Panc1 (cell line): ENCODE measurements around the gene TEX28. TPM values are rescaled to one million over a fixed set of nuclear protein-coding genes. Genes with fewer than 3 reads are reported as not detected.

Experiments
- ATAC-seq: fragments of 200-7000 bp; cut with Tn5 transposase; 2 replicates; pipeline ENCODE4 v1.9.1; 2020; ENCODE audit warnings: mild to moderate bottlenecking, moderate library complexity
- BruUV-seq: library from RNA; stranded (reverse); fragments of 400-500 nt; replicated peaks from 2 replicates; lab custom pipeline; 2021; lab: Mats Ljungman, UMichigan
- CTCF ChIA-PET: fragments of 300-600 bp; sonication (Branson Sonifier 250); formaldehyde crosslinking; loops from one replicate; lab custom pipeline; 2022; ENCODE audit warnings: antibody characterized with exemption; lab: Charles Lee
- POLR2A ChIA-PET: fragments of 300-600 bp; sonication (Branson Sonifier 250); formaldehyde crosslinking; loops from one replicate; lab custom pipeline; 2022; ENCODE audit warnings: antibody characterized with exemption; lab: Charles Lee
- DNase-seq: peaks from one replicate; pipeline ENCODE4 v3.0.0-alpha.2; 2010; ENCODE audit warnings: low read depth, low spot score
- H3K27ac ChIP-seq: 2 replicates; pipeline ENCODE4 v1.5.1; 2011; ENCODE audit warnings: mild to moderate bottlenecking, low read length, inconsistent platforms
- H3K27me3 ChIP-seq: fragments of 200-500 bp; sonication (Bioruptor generic); 2 replicates; pipeline ENCODE4 v1.6.0; 2014; ENCODE audit warnings: low read length, inconsistent platforms; ENCODE audit not compliant: control insufficient read depth, insufficient read depth
- H3K36me3 ChIP-seq: fragments of 200-500 bp; sonication (Bioruptor generic); 2 replicates; pipeline ENCODE4 v1.5.1; 2014; ENCODE audit warnings: inconsistent platforms, mild to moderate bottlenecking, low read length, moderate library complexity; ENCODE audit not compliant: control insufficient read depth, insufficient read depth
- H3K4me1 ChIP-seq: 2 replicates; pipeline ENCODE4 v1.5.1; 2011; ENCODE audit warnings: inconsistent platforms, mild to moderate bottlenecking, low read length, moderate library complexity; ENCODE audit not compliant: control insufficient read depth, insufficient read depth
- H3K4me3 ChIP-seq, 2 experiments: 2 replicates each; pipeline ENCODE4 v1.5.1; 2011 to 2012; ENCODE audit warnings: low read depth in 2 of 2, low read length in 2 of 2, mild to moderate bottlenecking in 2 of 2, inconsistent platforms in 1 of 2, moderate library complexity in 1 of 2
- H3K9me3 ChIP-seq: fragments of 200-500 bp; sonication (Bioruptor generic); 2 replicates; pipeline ENCODE4 v1.5.1; 2014; ENCODE audit warnings: low read depth, mild to moderate bottlenecking, inconsistent platforms, low read length, moderate library complexity; ENCODE audit not compliant: control insufficient read depth, insufficient read depth
- POLR2AphosphoS5 ChIP-seq: IDR thresholded peaks from 2 replicates; pipeline ENCODE4 v1.6.1; 2012; ENCODE audit warnings: mild to moderate bottlenecking, low read depth, low read length, moderate library complexity
- SIN3A ChIP-seq: IDR thresholded peaks from 2 replicates; pipeline ENCODE4 v1.6.1; 2012; ENCODE audit warnings: low read depth, mild to moderate bottlenecking, low read length, moderate library complexity, borderline replicate concordance; ENCODE audit not compliant: insufficient read depth
- TCF7L2 ChIP-seq: IDR thresholded peaks from 2 replicates; pipeline ENCODE4 v1.6.1; 2011; ENCODE audit warnings: mild to moderate bottlenecking, low read depth, low read length, inconsistent platforms
- in situ Hi-C: cut with HindIII; loops from 2 replicates; pipeline ENCODE4 v1.10.0; 2016; ENCODE audit warnings: low sequenced_read_pairs, low pct_unique_long_range_greater_than_20kb
- intact Hi-C: fragments of 100-400 bp; cut with micrococcal nuclease; formaldehyde crosslinking; loops from one replicate; pipeline ENCODE4 v1.10.0; 2022; ENCODE audit not compliant: unreplicated experiment
- total RNA-seq: library from RNA; stranded (reverse); gene quantifications from one replicate; pipeline ENCODE4 v1.2.1, GENCODE V29; 2021; ENCODE audit not compliant: unreplicated experiment
- TF ChIP-seq, protein P1 (sequence below): fragments of 450-650 bp; IDR thresholded peaks from 2 replicates; pipeline ENCODE4 v1.5.1; 2017; ENCODE audit warnings: mild to moderate bottlenecking
- TF ChIP-seq, protein P2 (sequence below), 2 experiments: IDR thresholded peaks; 2 replicates each; pipeline ENCODE4 v1.6.1; 2011 to 2012; ENCODE audit warnings: low read depth in 2 of 2, control low read depth in 1 of 2, low read length in 1 of 2, mild to moderate bottlenecking in 1 of 2, moderate library complexity in 1 of 2; ENCODE audit not compliant: insufficient read depth in 1 of 2

The TEX28 gene
- total RNA-seq, 1 experiment from 2014 or later, result not detected

GRCh38 chrX:154310616-154311536 lies 16.0 kb upstream of the TEX28 start:
- H3K4me1 ChIP-seq, result no peaks in the 10 kb centered on the region
- H3K27ac ChIP-seq, result no peak overlapping the region
- TF ChIP-seq SIN3A, result no peak
- TF ChIP-seq, protein P1, sequence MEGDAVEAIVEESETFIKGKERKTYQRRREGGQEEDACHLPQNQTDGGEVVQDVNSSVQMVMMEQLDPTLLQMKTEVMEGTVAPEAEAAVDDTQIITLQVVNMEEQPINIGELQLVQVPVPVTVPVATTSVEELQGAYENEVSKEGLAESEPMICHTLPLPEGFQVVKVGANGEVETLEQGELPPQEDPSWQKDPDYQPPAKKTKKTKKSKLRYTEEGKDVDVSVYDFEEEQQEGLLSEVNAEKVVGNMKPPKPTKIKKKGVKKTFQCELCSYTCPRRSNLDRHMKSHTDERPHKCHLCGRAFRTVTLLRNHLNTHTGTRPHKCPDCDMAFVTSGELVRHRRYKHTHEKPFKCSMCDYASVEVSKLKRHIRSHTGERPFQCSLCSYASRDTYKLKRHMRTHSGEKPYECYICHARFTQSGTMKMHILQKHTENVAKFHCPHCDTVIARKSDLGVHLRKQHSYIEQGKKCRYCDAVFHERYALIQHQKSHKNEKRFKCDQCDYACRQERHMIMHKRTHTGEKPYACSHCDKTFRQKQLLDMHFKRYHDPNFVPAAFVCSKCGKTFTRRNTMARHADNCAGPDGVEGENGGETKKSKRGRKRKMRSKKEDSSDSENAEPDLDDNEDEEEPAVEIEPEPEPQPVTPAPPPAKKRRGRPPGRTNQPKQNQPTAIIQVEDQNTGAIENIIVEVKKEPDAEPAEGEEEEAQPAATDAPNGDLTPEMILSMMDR, result no peak
- TF ChIP-seq TCF7L2, result no peak
- no peak for TF ChIP-seq POLR2AphosphoS5
- TF ChIP-seq, protein P2, sequence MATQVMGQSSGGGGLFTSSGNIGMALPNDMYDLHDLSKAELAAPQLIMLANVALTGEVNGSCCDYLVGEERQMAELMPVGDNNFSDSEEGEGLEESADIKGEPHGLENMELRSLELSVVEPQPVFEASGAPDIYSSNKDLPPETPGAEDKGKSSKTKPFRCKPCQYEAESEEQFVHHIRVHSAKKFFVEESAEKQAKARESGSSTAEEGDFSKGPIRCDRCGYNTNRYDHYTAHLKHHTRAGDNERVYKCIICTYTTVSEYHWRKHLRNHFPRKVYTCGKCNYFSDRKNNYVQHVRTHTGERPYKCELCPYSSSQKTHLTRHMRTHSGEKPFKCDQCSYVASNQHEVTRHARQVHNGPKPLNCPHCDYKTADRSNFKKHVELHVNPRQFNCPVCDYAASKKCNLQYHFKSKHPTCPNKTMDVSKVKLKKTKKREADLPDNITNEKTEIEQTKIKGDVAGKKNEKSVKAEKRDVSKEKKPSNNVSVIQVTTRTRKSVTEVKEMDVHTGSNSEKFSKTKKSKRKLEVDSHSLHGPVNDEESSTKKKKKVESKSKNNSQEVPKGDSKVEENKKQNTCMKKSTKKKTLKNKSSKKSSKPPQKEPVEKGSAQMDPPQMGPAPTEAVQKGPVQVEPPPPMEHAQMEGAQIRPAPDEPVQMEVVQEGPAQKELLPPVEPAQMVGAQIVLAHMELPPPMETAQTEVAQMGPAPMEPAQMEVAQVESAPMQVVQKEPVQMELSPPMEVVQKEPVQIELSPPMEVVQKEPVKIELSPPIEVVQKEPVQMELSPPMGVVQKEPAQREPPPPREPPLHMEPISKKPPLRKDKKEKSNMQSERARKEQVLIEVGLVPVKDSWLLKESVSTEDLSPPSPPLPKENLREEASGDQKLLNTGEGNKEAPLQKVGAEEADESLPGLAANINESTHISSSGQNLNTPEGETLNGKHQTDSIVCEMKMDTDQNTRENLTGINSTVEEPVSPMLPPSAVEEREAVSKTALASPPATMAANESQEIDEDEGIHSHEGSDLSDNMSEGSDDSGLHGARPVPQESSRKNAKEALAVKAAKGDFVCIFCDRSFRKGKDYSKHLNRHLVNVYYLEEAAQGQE (IDR thresholded peaks at IDR 0.05; ENCODE audit: insufficient read depth in 1 of 2, low read depth in 2 of 2, low read length in 1 of 2), result no peak
- in situ Hi-C loops (no loop called here), intact Hi-C loops (no loop called here)
- H3K27me3 ChIP-seq, result no peaks in the 10 kb centered on the region
- CTCF ChIA-PET, result no interaction called here
- POLR2A ChIA-PET, result interaction anchor here (0.5 to 0.6 kb wide), 2 partner anchors 8 to 425 kb away, joined by 6 to 7 read pairs; partner anchors contain the start of gene L1CAM
- ATAC-seq (no peak), DNase-seq (no peak)
- BruUV-seq, result no TSS peak
- no peaks in the 10 kb centered on the region for H3K9me3 ChIP-seq
- H3K36me3 ChIP-seq, result no peaks in the 10 kb centered on the region
- H3K4me3 ChIP-seq, result no peak overlapping the region

DNA sequence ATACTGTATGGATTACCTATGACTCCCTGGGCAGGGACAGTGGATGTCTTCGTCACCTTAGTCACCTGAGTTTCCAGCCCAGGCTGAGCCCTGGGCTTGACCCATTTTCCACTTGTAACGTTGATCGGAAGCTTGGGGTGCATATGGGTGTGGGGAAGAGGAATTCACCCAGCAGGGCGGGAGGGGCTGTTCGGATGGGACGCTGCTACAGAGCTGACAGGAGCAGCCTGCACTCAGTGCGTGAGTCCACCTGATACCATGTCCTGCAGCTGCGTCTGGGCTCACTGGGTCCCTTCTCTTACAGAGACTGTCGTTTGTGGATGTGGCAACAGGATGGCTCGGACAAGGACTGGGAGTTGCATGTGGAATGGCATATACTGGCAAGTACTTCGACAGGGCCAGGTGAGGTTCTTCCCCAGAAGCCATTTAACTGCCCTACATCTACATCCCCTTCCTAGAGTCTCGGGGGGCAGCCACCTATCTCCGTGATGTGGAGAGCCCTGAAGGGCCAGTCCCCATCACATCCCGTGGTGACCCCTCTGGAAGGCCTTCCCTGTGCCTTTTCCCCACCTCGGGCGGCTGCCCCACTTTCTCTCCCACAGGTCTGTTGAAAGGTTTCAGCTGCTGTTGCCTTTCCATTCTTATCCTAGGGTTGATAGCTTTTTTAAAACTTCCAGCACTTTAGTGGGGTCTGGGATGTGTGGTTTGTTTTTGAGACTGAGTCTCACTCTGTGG lies 14.3 kb upstream of the TEX28 start:
- Histone ChIP-seq H3K9me3 (no peaks in the 10 kb centered on the region), H3K27ac (no peak overlapping the region), H3K36me3 (no peaks in the 10 kb centered on the region), H3K4me3 (no peak overlapping the region), H3K4me1 (no peaks in the 10 kb centered on the region), H3K27me3 (no peaks in the 10 kb centered on the region)
- intact Hi-C loops, result no loop called here
- in situ Hi-C loops, result no loop called here
- POLR2A ChIA-PET, result no interaction called here
- no peak for ATAC-seq
- CTCF ChIA-PET, result no interaction called here
- DNase-seq, result no peak
- BruUV-seq, result no TSS peak
- TF ChIP-seq, protein P2 (IDR thresholded peaks at IDR 0.05; ENCODE audit: insufficient read depth in 1 of 2, low read depth in 2 of 2, low read length in 1 of 2), result no peak
- TF ChIP-seq TCF7L2 (no peak), SIN3A (no peak), POLR2AphosphoS5 (no peak)
- TF ChIP-seq, protein P1, result no peak
